ENCODE results near the gene GTF2E1.
"Not testable (repeated sequence)": the region's sequence is repeated elsewhere in the genome, so short reads cannot be mapped to it uniquely, and the experiment has no call there.

Gene GTF2E1

DNA sequence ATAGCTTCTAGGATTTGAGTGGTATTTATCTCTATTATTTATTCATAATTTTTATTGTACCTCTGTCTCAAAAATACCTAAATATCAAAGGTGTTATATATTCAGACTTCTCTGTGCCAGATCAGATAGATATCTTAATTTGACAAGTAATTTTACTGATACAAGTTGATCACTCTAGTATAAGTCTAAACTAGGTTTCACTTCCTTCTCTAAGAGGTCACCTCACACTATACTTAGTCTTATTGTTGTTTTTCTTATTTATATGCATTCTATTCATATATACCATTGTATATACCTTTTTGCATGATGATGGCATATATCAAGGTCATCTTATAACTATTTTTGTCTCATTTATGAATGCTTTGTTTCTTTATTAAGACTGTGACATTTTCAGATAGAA lies 34.1 kb upstream of the GTF2E1 start:
- TF ChIP-seq, protein P1, sequence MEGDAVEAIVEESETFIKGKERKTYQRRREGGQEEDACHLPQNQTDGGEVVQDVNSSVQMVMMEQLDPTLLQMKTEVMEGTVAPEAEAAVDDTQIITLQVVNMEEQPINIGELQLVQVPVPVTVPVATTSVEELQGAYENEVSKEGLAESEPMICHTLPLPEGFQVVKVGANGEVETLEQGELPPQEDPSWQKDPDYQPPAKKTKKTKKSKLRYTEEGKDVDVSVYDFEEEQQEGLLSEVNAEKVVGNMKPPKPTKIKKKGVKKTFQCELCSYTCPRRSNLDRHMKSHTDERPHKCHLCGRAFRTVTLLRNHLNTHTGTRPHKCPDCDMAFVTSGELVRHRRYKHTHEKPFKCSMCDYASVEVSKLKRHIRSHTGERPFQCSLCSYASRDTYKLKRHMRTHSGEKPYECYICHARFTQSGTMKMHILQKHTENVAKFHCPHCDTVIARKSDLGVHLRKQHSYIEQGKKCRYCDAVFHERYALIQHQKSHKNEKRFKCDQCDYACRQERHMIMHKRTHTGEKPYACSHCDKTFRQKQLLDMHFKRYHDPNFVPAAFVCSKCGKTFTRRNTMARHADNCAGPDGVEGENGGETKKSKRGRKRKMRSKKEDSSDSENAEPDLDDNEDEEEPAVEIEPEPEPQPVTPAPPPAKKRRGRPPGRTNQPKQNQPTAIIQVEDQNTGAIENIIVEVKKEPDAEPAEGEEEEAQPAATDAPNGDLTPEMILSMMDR (IDR thresholded peaks at IDR 0.05; ENCODE audit: insufficient read depth, low read length, poor library complexity, severe bottlenecking) = no peak
- H3K27me3 ChIP-seq (replicated peaks; ENCODE audit: control insufficient read depth, insufficient read depth, low read length) = no peaks in the 10 kb centered on the region
- no peak overlapping the region for H3K4me3 ChIP-seq (replicated peaks; ENCODE audit: low read depth, low read length)
- H3K36me3 ChIP-seq (ENCODE audit: control insufficient read depth, insufficient read depth, low read length) = no peaks in the 10 kb centered on the region; the same call in 1 of the 2 replicates
- no peak for DNase-seq (ENCODE audit: extremely low read depth, insufficient read length)

DNA sequence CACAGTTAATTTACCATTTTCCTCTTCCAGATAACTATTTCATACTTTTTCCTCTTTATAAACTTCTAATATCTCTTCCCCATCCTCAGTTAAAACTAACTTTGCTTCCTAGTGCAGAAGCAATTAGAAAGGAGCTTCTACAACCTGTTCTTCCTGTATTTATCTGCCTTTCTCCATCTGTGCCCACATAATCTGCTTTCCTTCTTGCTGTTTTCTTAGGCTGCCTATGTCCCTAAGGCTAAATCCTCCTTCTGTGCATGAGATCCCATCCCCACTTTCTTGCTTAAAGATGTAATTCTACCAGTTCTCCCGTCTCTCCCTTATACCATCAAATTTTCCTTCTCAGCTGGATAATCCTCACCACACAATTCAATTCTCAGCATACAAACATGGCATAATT lies 32.2 kb upstream of the GTF2E1 start:
- no peak for DNase-seq (ENCODE audit: extremely low read depth, insufficient read length)
- H3K4me3 ChIP-seq (replicated peaks; ENCODE audit: low read depth, low read length) = no peak overlapping the region
- TF ChIP-seq, protein P1 (IDR thresholded peaks at IDR 0.05; ENCODE audit: insufficient read depth, low read length, poor library complexity, severe bottlenecking) = no peak
- H3K27me3 ChIP-seq (replicated peaks; ENCODE audit: control insufficient read depth, insufficient read depth, low read length) = no peaks in the 10 kb centered on the region
- H3K36me3 ChIP-seq (ENCODE audit: control insufficient read depth, insufficient read depth, low read length) = no peaks in the 10 kb centered on the region; the same call in 1 of the 2 replicates

DNA sequence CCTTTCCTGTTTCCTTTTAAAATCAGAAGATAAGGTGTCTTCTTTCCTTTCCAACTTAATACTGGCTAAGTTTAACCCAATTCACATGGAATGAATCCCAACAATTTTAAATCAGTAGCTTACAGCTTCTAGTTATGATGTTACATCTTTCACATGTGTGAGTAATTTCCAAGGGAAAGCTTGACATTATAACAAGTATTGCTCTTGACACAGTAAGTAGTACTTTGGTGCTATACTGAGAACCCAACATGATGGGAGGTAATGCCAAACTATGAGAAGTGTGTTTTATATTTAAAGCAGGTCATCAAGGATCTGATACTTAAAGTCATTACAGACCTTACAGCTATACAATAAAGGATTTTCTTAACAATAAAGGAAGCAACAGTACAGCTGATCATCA lies 29.3 kb upstream of the GTF2E1 start:
- H3K36me3 ChIP-seq (ENCODE audit: control insufficient read depth, insufficient read depth, low read length) = no peaks in the 10 kb centered on the region; the same call in 1 of the 2 replicates
- no peaks in the 10 kb centered on the region for H3K27me3 ChIP-seq (replicated peaks; ENCODE audit: control insufficient read depth, insufficient read depth, low read length)
- TF ChIP-seq, protein P1 (IDR thresholded peaks at IDR 0.05; ENCODE audit: insufficient read depth, low read length, poor library complexity, severe bottlenecking) = no peak
- DNase-seq (ENCODE audit: extremely low read depth, insufficient read length) = no peak
- H3K4me3 ChIP-seq (replicated peaks; ENCODE audit: low read depth, low read length) = no peak overlapping the region

DNA sequence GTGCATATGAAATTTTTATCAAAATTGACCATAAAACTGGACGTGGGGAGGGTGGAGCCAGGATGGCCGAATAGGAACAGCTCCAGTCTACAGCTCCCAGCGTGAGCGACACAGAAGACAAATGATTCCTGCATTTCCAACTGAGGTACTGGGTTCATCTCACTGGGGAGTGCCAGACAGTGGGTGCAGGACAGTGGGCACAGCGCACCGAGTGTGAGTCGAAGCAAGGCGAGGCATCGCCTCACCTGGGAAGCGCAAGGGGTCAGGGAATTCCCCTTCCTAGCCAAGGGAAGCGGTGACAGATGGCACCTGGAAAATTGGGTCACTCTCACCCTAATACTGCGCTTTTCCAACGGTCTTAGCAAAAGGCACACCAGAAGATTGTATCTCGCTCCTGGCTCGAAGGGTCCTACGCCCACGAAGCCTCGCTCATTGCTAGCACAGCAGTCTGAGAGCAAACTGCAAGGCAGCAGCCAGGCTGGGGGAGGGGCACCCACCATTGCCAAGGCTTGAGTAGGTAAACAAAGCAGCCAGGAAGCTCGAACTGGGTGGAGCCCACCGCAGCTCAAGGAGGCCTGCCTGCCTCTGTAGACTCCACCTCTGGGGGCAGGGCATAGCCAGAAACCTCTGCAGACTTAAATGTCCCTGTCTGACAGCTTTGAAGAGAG lies 23.2 kb upstream of the GTF2E1 start:
- H3K4me3 ChIP-seq (replicated peaks; ENCODE audit: low read depth, low read length); H3K36me3 ChIP-seq (ENCODE audit: control insufficient read depth, insufficient read depth, low read length); H3K27me3 ChIP-seq (replicated peaks; ENCODE audit: control insufficient read depth, insufficient read depth, low read length); DNase-seq (ENCODE audit: extremely low read depth, insufficient read length): not testable (repeated sequence)

DNA sequence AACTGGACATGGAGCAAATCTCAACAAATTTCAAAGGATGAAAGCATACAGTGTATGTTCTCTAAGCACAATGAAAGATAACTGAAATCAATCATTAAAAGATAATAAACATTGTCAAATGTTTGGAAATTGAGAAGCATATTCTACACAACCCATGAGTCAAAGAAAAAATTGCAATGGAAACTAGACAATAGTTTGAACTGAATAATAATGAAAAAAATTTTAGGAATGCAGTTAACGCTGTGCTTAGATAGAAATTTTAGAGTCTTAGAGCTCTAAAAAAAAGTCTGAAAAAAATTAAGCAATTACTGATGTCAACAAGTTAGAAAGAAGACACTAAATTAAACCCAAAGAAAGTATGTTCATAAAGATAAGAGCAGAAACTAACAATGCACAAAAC lies 15.8 kb upstream of the GTF2E1 start:
- H3K4me3 ChIP-seq (replicated peaks; ENCODE audit: low read depth, low read length) = no peak overlapping the region
- no peak for DNase-seq (ENCODE audit: extremely low read depth, insufficient read length)
- TF ChIP-seq, protein P1 (IDR thresholded peaks at IDR 0.05; ENCODE audit: insufficient read depth, low read length, poor library complexity, severe bottlenecking) = no peak
- no peaks in the 10 kb centered on the region for H3K27me3 ChIP-seq (replicated peaks; ENCODE audit: control insufficient read depth, insufficient read depth, low read length)
- no peaks in the 10 kb centered on the region; the same call in 1 of the 2 replicates for H3K36me3 ChIP-seq (ENCODE audit: control insufficient read depth, insufficient read depth, low read length)

DNA sequence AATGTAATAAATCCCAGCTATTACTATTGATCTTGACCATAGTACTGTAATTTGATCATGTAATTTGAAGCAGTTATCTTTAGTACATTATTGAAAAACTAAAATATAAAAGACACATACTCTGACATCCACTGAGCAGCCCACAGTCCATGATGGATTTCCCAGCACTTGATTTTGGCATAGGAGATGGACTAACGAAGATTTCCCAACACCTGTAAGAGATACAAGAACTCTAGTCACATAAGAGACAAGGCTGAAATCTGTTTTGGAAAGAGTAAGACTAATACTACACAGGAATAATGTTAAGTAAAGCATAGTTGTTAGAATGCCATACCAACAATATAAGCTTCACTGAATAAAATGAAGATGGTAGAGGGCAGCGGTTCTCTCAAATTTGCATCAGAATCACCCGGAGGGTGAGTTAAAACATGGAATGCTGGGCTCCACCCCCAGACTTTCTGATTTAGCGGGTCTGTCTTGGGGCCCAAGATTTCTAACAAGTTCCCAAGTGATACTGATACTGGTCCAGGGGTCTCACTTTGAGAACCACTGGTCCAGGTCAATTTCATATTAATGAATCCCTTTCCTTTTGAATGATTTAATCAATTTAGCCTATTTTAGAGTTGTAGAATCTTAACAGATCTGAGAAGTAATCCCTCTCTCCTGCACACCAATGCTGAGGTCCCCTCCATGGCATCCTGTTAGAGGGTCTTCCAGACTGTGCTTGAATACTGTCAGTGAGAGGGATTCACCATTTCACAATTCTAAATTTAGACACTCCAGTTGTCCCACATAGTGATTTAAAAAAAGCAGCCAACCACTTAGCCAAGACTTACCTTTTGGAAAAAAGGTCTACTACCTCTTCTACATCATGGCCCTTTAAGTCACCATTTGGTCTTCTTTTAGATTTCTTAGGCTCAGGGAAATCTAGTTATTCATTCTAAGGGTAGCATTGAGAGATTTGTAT lies 11.7 kb upstream of the GTF2E1 start:
- TF ChIP-seq, protein P1 (IDR thresholded peaks at IDR 0.05; ENCODE audit: insufficient read depth, low read length, poor library complexity, severe bottlenecking) = no peak
- H3K4me3 ChIP-seq (replicated peaks; ENCODE audit: low read depth, low read length) = no peak overlapping the region
- no peaks in the 10 kb centered on the region; the same call in 1 of the 2 replicates for H3K36me3 ChIP-seq (ENCODE audit: control insufficient read depth, insufficient read depth, low read length)
- no peaks in the 10 kb centered on the region for H3K27me3 ChIP-seq (replicated peaks; ENCODE audit: control insufficient read depth, insufficient read depth, low read length)
- no peak for DNase-seq (ENCODE audit: extremely low read depth, insufficient read length)

DNA sequence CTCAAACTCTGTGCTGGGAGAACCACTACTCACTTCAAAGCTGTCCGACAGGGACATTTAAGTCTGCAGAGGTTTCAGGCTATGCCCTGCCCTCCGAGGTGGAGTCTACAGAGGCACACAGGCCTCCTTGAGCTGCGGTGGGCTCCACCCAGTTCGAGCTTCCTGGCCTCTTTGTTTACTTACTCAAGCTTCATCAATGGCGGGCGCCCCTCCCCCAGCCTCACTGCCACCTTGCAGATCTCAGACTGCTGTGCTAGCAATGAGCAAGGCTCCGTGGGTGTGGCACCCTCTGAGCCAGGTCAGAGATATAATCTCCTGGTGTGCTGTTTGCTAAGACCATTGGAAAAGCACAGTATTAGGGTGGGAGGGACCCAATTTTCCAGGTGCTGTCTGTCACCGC lies 4.5 kb upstream of the GTF2E1 start:
- not testable (repeated sequence) for H3K4me3 ChIP-seq (replicated peaks; ENCODE audit: low read depth, low read length); H3K36me3 ChIP-seq (ENCODE audit: control insufficient read depth, insufficient read depth, low read length); H3K27me3 ChIP-seq (replicated peaks; ENCODE audit: control insufficient read depth, insufficient read depth, low read length); DNase-seq (ENCODE audit: extremely low read depth, insufficient read length)

All from GM06990 (cell line).